ENCODE data around the gene LIME1. TPM values are rescaled to one million over a fixed set of nuclear protein-coding genes. Genes with fewer than 3 reads are reported as not detected.
A peak's percentile ranks its signal among the peaks of the same experiment; 100 is the strongest.
"Not testable (repeated sequence)": the region's sequence is repeated elsewhere in the genome, so short reads cannot be mapped to it uniquely, and the experiment has no call there.

Gene LIME1
- total RNA-seq, 6 experiments from 2014 or later, result 37.0 to 118 (median 65.5) TPM

GRCh38 chr20:63712191-63712590, 24.3 kb upstream of the LIME1 start:
- TF ChIP-seq POLR2A (IDR thresholded peaks at IDR 0.05) (no peak), CTCF (IDR thresholded peaks at IDR 0.05) (no peak)
- intact Hi-C loops (cut with DNase I), result no loop called here
- Histone ChIP-seq H3K27me3 (no peaks in the 10 kb centered on the region), H3K36me3 (peaks cover 0 to 4% (median 1%) of the 10 kb centered on the region in 4 donors), H3K4me1 (peaks cover 0 to 10% (median 4%) of the 10 kb centered on the region in 4 donors), H3K4me3 (no peak overlapping the region), H3K9me3 (no peaks in the 10 kb centered on the region), H3K27ac (no peak overlapping the region)
- 100% methylated on average over 1 of the region's 1 CpG for WGBS (ENCODE audit: insufficient coverage, low coverage, low lambda C conversion rate, missing lambda C conversion rate)
- DNase-seq (no peak), ATAC-seq (no peak)

GRCh38 chr20:63714858-63715257, 21.6 kb upstream of the LIME1 start:
- Histone ChIP-seq H3K36me3 (peaks cover 0 to 11% (median 1%) of the 10 kb centered on the region in 4 donors), H3K27me3 (no peaks in the 10 kb centered on the region), H3K9me3 (no peaks in the 10 kb centered on the region), H3K4me3 (no peak overlapping the region), H3K4me1 (no peaks in the 10 kb centered on the region), H3K27ac (no peak overlapping the region)
- intact Hi-C loops (cut with DNase I), result no loop called here
- DNase-seq (no peak), ATAC-seq (no peak)
- TF ChIP-seq CTCF (IDR thresholded peaks at IDR 0.05) (no peak), POLR2A (IDR thresholded peaks at IDR 0.05) (no peak)
- WGBS (ENCODE audit: insufficient coverage, low coverage, low lambda C conversion rate, missing lambda C conversion rate), result 96% methylated on average over 5 of the region's 5 CpGs

GRCh38 chr20:63718996-63719395, 17.5 kb upstream of the LIME1 start:
- Histone ChIP-seq H3K4me3 (no peak overlapping the region), H3K9me3 (no peaks in the 10 kb centered on the region), H3K27ac (no peak overlapping the region), H3K27me3 (no peaks in the 10 kb centered on the region), H3K4me1 (no peaks in the 10 kb centered on the region), H3K36me3 (peaks cover 0 to 14% (median 7%) of the 10 kb centered on the region in 4 donors)
- DNase-seq (no peak), ATAC-seq (no peak)
- TF ChIP-seq CTCF (IDR thresholded peaks at IDR 0.05) (no peak), POLR2A (IDR thresholded peaks at IDR 0.05) (no peak)
- WGBS (ENCODE audit: insufficient coverage, low coverage, low lambda C conversion rate, missing lambda C conversion rate), result 89% methylated on average over 1 of the region's 2 CpGs
- intact Hi-C loops (cut with DNase I), result no loop called here

GRCh38 chr20:63722967-63723622, 13.4 kb upstream of the LIME1 start:
- H3K36me3 ChIP-seq; H3K27me3 ChIP-seq; ATAC-seq; H3K27ac ChIP-seq; DNase-seq; H3K9me3 ChIP-seq; H3K4me3 ChIP-seq; intact Hi-C loops (cut with DNase I): not testable (repeated sequence)
- 63% methylated on average over 1 of the region's 2 CpGs for WGBS (ENCODE audit: insufficient coverage, low coverage, low lambda C conversion rate, missing lambda C conversion rate)
- H3K4me1 ChIP-seq, result peaks cover 0 to 17% (median 3%) of the 10 kb centered on the region in 4 donors

- WGBS (ENCODE audit: insufficient coverage, low coverage, low lambda C conversion rate, missing lambda C conversion rate), result 73% methylated on average over 13 of the region's 18 CpGs
- H3K4me3 ChIP-seq; H3K27ac ChIP-seq; intact Hi-C loops (cut with DNase I); H3K36me3 ChIP-seq; ATAC-seq; H3K9me3 ChIP-seq; H3K27me3 ChIP-seq: not testable (repeated sequence)
- peaks cover 0 to 44% (median 14%) of the 10 kb centered on the region in 4 donors for H3K4me1 ChIP-seq
- peak in 1 of 3 donors; percentile 30 for DNase-seq
These were observed 6.2 kb upstream of the LIME1 start for GRCh38 chr20:63730189-63730733.
